Heart left ventricle (tissue), 13 donors: ENCODE results near the gene PTPRH.

Experiments
- CTCF ChIP-seq, 12 donors: fragments of 200-600 bp; sonication (generic) in 4 of 12; IDR thresholded peaks; one replicate each; pipeline versions ENCODE4 v1.5.0 to v1.8.0; 2018 to 2022; ENCODE audit warnings: antibody characterized with exemption in 12 of 12, mild to moderate bottlenecking in 5 of 12
- POLR2A ChIP-seq, 2 donors: fragments of 450-650 bp; IDR thresholded peaks; one replicate each; pipeline ENCODE4 v1.6.1; 2017; ENCODE audit warnings: antibody characterized with exemption in 2 of 2, mild to moderate bottlenecking in 2 of 2, moderate library complexity in 2 of 2
- donor health status: ischemic (EF 13 %, LVEDD 7.1; RV severe dilation, severe dysfunction).
- donor health status: DM: no; HTN: yes; CAD: no.
- donor health status: DM: no; HTN: no; CAD: no.
- donor health status: ischemic (EF 25% LVEDD 6.9; RV normal size, moderate dysfunction).
- donor health status: ischemic (EF 25% LVEDD 5.7; RV mildly dilated, moderate dysfunction).
- donor health status: ischemic (EF 35%, LVEDD 5.7; RV mildly dilated, moderate dysfunction).
- donor health status: nonischemic (EF 11% LVEDD 7.7; RV severe dilation, severe dysfunction).
- donor health status: DM: yes; HTN: yes; CAD: no.
- donor health status: PGD.
- donor health status: ischemic (EF 29% LVEDD 5.4; RV normal size, mild dysfunction).
- donor health status: nonischemic (EF 23%, LVEDD 6.1; RV moderate dilation, normal function).

GRCh38 chr19:55173186-55173713, 36.1 kb downstream of the PTPRH start:
- no peak for TF ChIP-seq CTCF (IDR thresholded peaks at IDR 0.05)
- TF ChIP-seq POLR2A (IDR thresholded peaks at IDR 0.05) = no peak
